Activated T-cell treated with anti-CD3 and anti-CD28 coated beads for 4 hours (primary cell): ENCODE data around the gene DYRK1A.
"Not testable (repeated sequence)": the region's sequence is repeated elsewhere in the genome, so short reads cannot be mapped to it uniquely, and the experiment has no call there.

Experiments used
- DNase-seq: peaks from one replicate; pipeline ENCODE4 v3.0.0-alpha.2; 2020

The DYRK1A gene

DNA sequence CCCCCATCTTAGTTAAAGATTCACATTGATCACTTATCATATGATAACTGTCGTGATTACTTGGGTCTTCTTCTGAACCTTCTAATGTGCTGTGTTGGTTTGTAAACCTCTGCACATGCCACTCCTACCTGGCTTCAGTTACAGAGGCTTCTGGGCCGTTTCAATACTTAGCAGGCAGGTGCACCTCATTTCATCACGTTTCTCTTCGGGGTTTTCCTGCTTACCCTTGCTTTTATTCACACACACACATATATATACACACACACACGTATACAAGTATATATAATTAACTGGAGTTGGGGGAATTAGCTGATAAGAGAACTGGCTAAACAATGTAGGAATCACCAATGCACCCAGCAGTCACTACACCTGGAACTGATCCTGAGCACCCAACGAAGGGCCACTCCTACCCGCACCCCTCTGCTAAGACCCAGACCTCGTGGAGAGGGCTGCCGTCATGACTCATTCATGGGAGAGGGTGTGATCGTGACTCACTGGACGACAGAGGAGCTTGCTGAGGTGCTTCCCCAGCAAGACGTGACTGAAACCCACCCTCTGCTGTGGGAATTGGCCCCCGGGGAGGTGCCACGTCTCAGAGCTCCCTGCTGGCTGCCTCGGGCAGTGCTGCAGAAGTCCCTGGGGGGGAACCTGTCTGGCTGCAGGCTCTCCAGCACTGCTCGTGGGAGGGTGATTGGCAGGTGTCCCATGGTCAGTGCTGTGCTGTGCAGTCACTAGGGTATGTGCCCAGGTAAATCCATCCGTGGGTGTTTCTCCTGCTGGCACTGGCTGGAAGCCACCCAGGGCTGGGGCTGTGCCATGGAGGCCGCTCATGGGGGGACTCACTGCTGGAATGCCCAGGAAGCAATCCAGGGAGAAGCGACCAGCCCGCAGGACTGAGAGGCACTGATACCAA lies 166.6 kb downstream of the DYRK1A start:
- no peak for DNase-seq

- no peak for DNase-seq
These were observed 167.9 kb downstream of the DYRK1A start for GRCh38 chr21:37534431-37534830.

DNA sequence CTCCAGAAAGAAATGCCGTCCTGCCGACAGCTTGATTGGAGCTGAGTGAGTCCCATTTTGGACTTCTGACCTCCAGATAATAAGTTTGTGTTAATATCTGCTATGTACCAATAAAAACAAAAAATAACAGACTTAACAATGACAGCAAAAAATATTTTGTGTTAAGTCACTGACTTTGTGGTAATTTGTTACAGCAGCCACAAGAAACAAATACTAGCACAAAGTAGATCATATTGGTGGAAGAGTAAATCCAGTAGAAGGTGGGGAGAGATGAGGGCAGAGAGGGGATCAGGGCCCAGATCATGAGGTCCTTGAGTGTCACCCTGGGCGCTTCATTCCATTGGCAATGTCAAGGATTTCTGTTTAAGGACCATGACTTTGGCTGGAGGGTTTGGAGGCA lies 168.6 kb downstream of the DYRK1A start:
- DNase-seq, result no peak

DNA sequence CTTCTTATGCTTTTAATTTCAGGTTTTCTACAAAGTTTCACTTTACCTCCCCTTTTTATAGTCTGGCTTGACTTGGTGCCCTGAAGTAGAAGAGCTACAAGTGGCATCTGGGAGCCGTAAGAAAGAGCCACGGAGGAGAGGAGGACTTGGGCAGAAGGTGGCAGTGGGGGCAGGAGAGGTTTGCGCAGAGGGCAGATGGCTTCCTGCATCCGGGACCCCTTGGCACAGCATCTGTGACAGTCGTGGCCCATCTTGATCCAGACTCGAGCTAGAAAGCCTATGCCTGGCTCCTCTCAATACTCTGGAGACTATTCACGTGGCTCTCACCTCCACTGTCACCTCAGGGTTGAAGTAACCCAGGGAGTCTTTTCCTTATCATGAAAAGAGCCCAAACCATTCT lies 169.1 kb downstream of the DYRK1A start:
- no peak for DNase-seq

DNA sequence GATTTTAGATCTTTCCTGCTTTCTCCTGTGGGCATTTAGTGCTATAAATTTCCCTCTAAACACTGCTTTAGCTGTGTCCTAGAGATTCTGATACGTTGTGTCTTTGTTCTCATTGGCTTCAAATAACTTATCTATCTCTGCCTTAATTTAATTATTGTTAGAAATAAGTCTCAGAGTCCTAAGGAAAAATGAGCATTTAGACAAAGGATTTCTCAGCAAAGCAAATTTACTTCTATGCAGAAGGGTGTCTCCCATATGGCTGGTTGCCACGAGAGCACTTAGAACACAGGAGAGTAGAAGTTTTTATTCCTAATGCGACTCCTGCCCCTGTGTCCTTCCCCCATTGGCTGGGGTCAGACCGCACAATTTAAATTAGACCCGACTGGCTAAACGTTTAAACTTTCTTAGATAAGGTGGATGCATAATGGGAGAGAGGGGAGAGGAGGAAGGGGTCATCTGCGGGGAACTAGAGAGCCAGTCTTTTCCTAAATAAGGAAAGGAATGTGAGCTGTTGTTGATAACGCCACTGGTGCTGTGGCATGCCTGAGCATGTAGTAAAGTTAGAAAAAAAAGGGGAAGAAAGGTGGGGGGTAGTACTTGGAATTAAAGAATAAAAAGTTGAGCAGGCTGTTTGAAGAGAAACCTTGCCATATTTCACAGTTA lies 170.2 kb downstream of the DYRK1A start:
- no peak for DNase-seq

GRCh38 chr21:37537391-37537996 lies 170.9 kb downstream of the DYRK1A start:
- no peak for DNase-seq

- DNase-seq, result no peak
These were observed 172.5 kb downstream of the DYRK1A start for GRCh38 chr21:37538971-37539590.

DNA sequence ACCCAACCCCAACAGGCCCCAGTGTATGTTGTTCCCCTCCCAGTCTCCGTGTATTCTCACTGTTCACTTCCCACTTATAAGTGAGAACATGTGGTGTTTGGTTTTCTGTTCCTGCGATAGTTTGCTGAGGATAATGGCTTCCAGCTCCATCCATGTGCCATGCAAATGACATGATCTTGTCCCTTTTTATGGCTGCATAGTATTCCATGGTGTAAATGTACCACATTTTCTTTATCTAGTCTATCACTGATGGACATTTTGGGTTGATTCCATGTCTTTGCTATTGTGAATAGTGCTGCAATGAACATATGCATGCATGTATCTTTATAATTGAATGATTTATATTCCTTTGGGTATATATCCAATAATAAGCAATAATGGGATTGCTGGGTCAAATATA lies 174.6 kb downstream of the DYRK1A start:
- not testable (repeated sequence) for DNase-seq

DNA sequence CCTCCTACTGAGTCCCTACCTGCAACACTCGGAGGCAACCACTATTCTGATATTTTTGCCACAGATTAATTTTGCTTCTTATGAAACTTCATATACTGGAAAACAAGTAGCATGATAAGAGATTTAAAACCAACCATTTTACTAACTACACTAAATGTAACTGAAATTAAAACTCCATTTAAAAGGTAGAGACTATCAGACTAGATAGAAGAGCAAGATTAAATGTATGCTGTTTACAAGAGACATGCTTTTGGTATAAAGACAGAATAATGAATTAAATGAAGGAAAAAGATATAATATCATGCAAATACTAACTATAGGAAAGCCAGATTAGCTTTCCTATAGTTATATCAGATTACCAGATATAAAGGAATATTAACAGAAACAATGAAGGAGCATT lies 175.9 kb downstream of the DYRK1A start:
- no peak for DNase-seq

DNA sequence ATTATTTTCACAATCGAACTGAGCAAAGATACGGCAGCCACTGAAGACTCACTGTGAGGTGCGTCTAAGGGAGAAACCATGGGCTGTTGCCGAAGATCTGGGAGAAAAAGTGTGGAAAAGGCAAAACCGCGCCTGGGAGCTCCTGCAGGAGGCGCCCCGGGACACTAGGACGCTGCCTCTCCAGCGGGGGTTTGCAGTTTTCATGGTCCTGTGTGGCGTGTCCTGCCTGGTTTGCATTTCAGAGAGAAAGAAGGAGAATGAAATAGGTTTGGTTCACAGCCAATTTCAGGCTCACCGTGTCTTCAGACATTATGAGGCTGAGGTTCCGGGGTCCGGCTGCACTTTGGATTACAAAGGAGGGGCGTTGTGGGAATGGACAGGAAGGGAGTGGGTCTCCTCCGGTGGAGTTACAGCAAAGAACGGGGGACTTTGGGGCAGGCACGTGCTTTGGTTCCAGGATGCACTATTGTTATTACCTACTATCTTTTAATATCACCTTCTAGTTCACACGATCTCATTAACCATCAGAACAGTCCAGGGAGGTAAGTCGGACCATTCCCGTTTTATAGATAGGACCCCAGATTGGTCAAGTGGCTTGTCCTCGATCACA lies 179.8 kb downstream of the DYRK1A start:
- no peak for DNase-seq

DNA sequence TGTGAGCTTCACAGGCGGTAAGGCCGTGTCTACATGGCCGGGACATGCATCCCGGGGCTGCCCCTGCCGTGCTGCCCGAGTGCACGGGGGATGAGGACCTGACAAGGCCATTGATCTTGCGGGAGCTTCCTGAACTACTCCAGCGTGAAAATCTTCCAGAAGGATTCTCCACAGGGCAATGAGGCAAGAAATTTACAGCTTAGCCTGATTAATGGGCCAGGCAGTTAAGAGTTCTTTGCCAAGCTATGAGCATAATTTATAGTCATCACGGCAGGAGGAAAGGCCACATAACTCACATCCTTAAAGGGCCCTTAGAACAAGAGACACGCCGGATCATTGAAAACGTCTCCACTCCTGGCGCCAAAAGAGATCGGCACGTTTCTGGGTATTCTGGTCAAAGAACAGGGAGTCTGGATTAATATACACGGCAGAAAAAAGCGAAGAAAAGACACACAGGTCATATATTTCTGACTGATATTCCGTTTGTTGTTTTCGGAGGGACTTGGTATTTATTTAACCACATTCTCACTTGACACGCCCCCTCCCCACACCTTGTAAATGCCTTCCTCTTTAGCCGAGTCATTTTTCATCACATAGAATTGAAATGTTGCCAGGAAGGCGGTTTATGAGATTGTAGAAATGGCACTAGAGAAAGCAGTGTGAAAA lies 180.5 kb downstream of the DYRK1A start:
- no peak for DNase-seq

- no peak for DNase-seq
These were observed 181.1 kb downstream of the DYRK1A start for GRCh38 chr21:37547615-37548200.

- no peak for DNase-seq
These were observed 182.0 kb downstream of the DYRK1A start for GRCh38 chr21:37548521-37548981.

GRCh38 chr21:37549730-37550129 lies 183.2 kb downstream of the DYRK1A start:
- not testable (repeated sequence) for DNase-seq

- DNase-seq, result no peak
These were observed 183.6 kb downstream of the DYRK1A start for GRCh38 chr21:37550157-37550556.

- no peak for DNase-seq
These were observed 184.2 kb downstream of the DYRK1A start for GRCh38 chr21:37550618-37551330.

GRCh38 chr21:37551331-37551992 lies 184.9 kb downstream of the DYRK1A start:
- no peak for DNase-seq

DNA sequence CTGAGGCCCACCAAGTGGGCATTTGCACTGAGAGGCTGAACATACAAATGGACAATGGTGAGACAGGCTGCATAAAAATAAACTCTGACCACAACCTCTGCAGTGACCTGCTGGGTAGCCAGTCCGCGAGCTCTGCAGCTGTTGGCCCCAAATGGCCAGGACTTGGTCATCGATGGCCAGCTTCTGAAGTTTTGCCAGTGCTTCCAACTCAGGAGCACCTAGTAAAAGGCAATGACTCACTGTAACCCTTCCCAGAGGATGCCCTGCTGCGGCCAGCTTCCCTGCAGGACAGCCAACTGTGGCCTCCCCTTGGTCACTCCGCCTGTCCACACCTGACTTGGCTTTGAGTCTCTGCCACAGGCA lies 185.4 kb downstream of the DYRK1A start:
- no peak for DNase-seq

DNA sequence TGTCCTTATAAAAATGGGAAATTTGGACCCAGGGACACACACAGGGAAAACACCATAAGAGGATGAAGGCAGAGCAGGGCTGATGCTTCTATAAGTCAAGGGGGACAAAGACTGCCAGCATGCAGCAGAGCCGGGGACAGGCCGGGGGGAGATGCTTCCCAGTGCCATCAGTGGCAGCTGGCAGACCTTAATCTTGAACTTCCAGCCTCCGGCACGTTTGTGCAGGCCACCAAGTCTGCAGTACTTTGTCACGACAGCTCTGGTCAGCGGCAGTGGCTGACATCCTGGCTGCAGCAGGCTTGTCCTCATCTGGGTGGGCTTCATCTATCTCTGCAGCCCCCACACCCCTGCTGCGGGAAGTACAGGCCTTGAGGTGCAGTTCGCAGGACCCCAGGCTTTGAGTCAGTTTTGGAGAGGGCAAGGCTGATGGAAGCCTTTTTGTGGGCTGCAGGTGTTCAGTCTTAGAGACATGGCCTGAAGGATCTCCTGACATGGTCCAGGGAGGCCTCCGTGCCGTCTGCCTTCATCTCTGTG lies 186.0 kb downstream of the DYRK1A start:
- DNase-seq, result no peak

GRCh38 chr21:37553078-37553481 lies 186.5 kb downstream of the DYRK1A start:
- no peak for DNase-seq
